Measurements from ENCODE around the gene KIAA1614. TPM values are rescaled to one million over a fixed set of nuclear protein-coding genes. Genes with fewer than 3 reads are reported as not detected.

The KIAA1614 gene
- total RNA-seq, 3 donors from 2014 or later: 2.3 to 9.1 (median 4.3) TPM

GRCh38 chr1:180935326-180936109 lies 22.8 kb downstream of the KIAA1614 start:
- Histone ChIP-seq H3K36me3 (no peaks in the 10 kb centered on the region), H3K9me3 (no peaks in the 10 kb centered on the region), H3K4me1 (no peaks in the 10 kb centered on the region), H3K27me3 (no peaks in the 10 kb centered on the region), H3K4me3 (no peak overlapping the region), H3K27ac (no peak overlapping the region)
- intact Hi-C loops (cut with DNase I; ENCODE audit: low total_unique reads): no loop called here
- TF ChIP-seq POLR2A (IDR thresholded peaks at IDR 0.05): no peak
- no peak for TF ChIP-seq CTCF (IDR thresholded peaks at IDR 0.05)
- DNase-seq (ENCODE audit: low spot score in 2 of 2): no peak

GRCh38 chr1:180936110-180937011 lies 23.7 kb downstream of the KIAA1614 start:
- TF ChIP-seq POLR2AphosphoS5 (IDR thresholded peaks at IDR 0.05): no peak
- no peak for TF ChIP-seq POLR2A (IDR thresholded peaks at IDR 0.05)
- no peak for TF ChIP-seq CTCF (IDR thresholded peaks at IDR 0.05)
- H3K4me3 ChIP-seq: no peak overlapping the region
- H3K9me3 ChIP-seq: no peaks in the 10 kb centered on the region
- DNase-seq (ENCODE audit: low spot score in 2 of 2): peak in 1 of 2 donors; percentile 53
- no peak overlapping the region for H3K27ac ChIP-seq
- H3K4me1 ChIP-seq: no peaks in the 10 kb centered on the region
- H3K36me3 ChIP-seq: no peaks in the 10 kb centered on the region
- no peaks in the 10 kb centered on the region for H3K27me3 ChIP-seq
- intact Hi-C loops (cut with DNase I; ENCODE audit: low total_unique reads): no loop called here

DNA sequence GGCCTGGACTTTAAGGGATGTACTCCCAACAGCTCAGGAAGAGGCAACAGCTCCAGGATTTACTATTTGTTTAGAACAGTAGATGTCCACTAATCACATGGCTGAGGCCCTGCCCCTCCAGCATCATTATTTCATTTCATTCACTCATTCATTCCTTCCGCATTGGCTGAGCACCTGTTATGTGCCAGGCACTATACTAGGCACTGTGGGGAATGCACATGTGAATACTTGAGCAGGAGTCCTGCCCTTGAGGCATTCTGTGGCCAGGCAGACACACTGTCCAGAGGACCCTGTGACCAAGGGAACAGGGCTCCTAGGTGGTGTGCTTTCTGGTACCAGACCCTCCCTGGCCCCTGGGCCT lies 24.3 kb downstream of the KIAA1614 start:
- Histone ChIP-seq H3K36me3 (no peaks in the 10 kb centered on the region), H3K4me3 (no peak overlapping the region), H3K4me1 (no peaks in the 10 kb centered on the region), H3K27me3 (no peaks in the 10 kb centered on the region), H3K9me3 (no peaks in the 10 kb centered on the region), H3K27ac (no peak overlapping the region)
- intact Hi-C loops (cut with DNase I; ENCODE audit: low total_unique reads): no loop called here
- TF ChIP-seq POLR2A (IDR thresholded peaks at IDR 0.05) (no peak), CTCF (IDR thresholded peaks at IDR 0.05) (no peak), POLR2AphosphoS5 (IDR thresholded peaks at IDR 0.05) (no peak)
- no peak for DNase-seq (ENCODE audit: low spot score in 2 of 2)

- intact Hi-C loops (cut with DNase I; ENCODE audit: low total_unique reads): no loop called here
- H3K9me3 ChIP-seq: no peaks in the 10 kb centered on the region
- no peak for TF ChIP-seq POLR2A (IDR thresholded peaks at IDR 0.05)
- no peak for TF ChIP-seq CTCF (IDR thresholded peaks at IDR 0.05)
- no peak for TF ChIP-seq POLR2AphosphoS5 (IDR thresholded peaks at IDR 0.05)
- DNase-seq (ENCODE audit: low spot score in 2 of 2): no peak
- no peak overlapping the region for H3K27ac ChIP-seq
- H3K4me1 ChIP-seq: no peaks in the 10 kb centered on the region
- H3K4me3 ChIP-seq: no peak overlapping the region
- H3K36me3 ChIP-seq: no peaks in the 10 kb centered on the region
- no peaks in the 10 kb centered on the region for H3K27me3 ChIP-seq
Observed at GRCh38 chr1:180937624-180938225, 25.0 kb downstream of the KIAA1614 start.

Measured in breast epithelium (tissue), 4 donors.